GM13976 (cell line): Measurements from ENCODE around the gene DPYSL4.

ENCODE experiments used
- DNase-seq: peaks from one replicate; pipeline ENCODE4 v3.0.0; 2012; ENCODE audit warnings: low spot score
- CTCF ChIP-seq: IDR thresholded peaks from 2 replicates; pipeline ENCODE4 v1.5.1; 2012; ENCODE audit warnings: borderline replicate concordance, mild to moderate bottlenecking; ENCODE audit not compliant: insufficient read depth; ENCODE audit errors: extremely low read depth, missing control alignments, control extremely low read depth
- in situ Hi-C: fragments of 300-500 bp; cut with MboI; formaldehyde crosslinking; loops from one replicate; pipeline ENCODE4 v1.12.0; 2022; ENCODE audit warnings: low sequenced_read_pairs, mixed read lengths, inconsistent platforms; ENCODE audit not compliant: unreplicated experiment

Gene DPYSL4

GRCh38 chr10:132231656-132232022 lies 44.9 kb downstream of the DPYSL4 start:
- no peak for DNase-seq
- in situ Hi-C loops, result no loop called here
- TF ChIP-seq CTCF, result no peak

- DNase-seq, result no peak
- TF ChIP-seq CTCF, result no peak
- in situ Hi-C loops, result no loop called here
These were observed 45.5 kb downstream of the DPYSL4 start for GRCh38 chr10:132232023-132232951.

- TF ChIP-seq CTCF, result no peak
- in situ Hi-C loops, result no loop called here
- no peak for DNase-seq
These were observed 46.2 kb downstream of the DPYSL4 start for GRCh38 chr10:132232981-132233380.

- TF ChIP-seq CTCF, result no peak
- DNase-seq, result no peak
- in situ Hi-C loops, result no loop called here
These were observed 46.8 kb downstream of the DPYSL4 start for GRCh38 chr10:132233501-132234085.

- in situ Hi-C loops, result no loop called here
- no peak for TF ChIP-seq CTCF
- no peak for DNase-seq
These were observed 48.1 kb downstream of the DPYSL4 start for GRCh38 chr10:132234860-132235259.

- DNase-seq, result no peak
- in situ Hi-C loops, result no loop called here
- no peak for TF ChIP-seq CTCF
These were observed 49.4 kb downstream of the DPYSL4 start for GRCh38 chr10:132236161-132236560.
